NCI-H226 (cell line): Measurements from ENCODE around the gene LRRC19.

Experiments
- DNase-seq: peaks from one replicate; pipeline ENCODE4 v3.0.0-alpha.2; 2015

LRRC19 gene

DNA sequence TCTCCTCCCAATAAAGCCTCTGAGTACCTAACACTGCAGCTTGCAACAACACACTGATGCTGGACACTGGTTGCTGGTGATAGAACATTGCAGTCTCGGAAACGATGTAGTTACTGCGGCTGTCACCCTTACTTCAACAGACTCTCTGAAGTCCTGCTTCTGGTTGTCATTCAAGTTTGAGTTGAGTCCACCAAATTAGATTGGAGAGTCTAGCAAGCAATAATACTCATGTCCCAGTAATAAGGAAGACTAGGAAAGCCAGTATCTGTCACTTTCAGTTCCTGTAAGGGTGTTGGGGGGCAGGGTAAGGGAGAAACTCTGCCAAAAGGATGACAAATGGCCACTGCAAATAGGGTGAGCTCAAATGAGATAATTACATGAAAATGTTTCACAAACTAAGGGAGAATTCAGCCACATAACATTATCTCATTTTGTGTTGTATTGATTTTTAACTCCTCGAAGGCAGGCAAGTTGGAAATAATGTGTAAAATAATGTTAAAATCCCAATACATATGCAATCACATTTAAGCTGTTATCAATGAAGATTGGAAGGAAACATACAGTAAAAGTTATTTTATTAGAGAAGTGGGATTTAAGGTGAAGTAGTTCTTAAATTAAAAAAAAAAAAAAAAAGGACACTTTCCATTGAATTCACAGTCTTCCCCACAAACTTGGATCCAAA, 50.1 kb downstream of the LRRC19 start:
- DNase-seq, result no peak

GRCh38 chr9:26954050-26954508, 51.4 kb downstream of the LRRC19 start:
- DNase-seq, result no peak

DNA sequence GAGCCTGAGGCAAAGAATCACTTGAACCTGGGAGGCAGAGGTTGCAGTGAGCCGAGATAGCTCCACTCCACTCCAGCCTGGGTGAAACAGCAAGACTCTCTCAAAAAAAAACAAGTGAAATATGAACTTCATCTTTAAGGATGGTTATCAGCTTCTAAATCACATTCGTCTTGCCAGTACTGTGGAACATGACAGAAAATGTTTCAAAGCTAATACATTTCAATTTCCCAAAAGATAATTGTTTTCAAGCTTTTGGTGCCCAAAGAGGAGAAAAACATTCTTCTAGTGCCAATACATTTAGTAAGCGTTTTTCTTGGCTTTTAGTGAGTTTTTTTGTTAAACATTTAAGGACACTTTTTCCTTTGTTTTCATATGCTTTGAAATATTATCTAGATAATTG, 53.7 kb downstream of the LRRC19 start:
- DNase-seq, result no peak

DNA sequence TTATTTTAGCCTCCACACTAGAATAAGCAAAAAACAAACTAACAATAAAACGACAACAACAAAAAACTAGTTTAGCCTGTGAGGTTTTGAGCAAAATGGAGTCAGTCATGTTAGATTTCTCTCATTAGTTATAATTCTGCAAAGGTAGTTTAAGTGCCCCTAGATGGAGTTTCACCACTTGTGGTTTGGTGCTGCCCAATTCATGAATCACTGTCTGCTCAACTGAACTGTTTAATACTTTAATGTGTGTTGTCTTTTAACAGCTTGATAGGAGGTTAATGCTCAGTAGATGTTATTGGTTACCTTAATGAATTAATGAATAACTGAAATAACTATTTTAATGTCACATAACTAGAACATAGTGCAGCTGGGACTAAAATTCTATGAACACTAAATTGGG, 55.0 kb downstream of the LRRC19 start:
- DNase-seq, result no peak

- DNase-seq, result peak; percentile 12
Observed at GRCh38 chr9:26949637-26950069, 55.8 kb downstream of the LRRC19 start.

DNA sequence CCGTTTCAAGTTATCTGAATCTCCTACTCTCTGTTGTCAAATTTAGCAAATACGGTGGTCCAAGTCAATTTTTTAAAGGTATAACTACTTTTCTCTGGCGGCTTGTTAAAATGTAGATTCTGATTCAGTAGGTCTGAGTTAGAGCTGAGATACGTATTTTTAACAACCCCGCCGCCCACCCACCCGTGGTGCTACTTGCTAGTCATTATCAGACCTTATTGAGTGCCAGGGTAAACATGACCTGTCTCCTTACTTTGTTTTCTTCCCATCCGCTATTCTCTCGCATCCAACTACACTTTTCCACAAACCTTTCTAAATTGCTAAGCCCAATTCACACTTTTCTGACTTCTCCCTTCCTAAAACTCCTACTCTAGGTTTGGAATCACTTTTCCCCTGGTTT, 57.7 kb downstream of the LRRC19 start:
- no peak for DNase-seq

DNA sequence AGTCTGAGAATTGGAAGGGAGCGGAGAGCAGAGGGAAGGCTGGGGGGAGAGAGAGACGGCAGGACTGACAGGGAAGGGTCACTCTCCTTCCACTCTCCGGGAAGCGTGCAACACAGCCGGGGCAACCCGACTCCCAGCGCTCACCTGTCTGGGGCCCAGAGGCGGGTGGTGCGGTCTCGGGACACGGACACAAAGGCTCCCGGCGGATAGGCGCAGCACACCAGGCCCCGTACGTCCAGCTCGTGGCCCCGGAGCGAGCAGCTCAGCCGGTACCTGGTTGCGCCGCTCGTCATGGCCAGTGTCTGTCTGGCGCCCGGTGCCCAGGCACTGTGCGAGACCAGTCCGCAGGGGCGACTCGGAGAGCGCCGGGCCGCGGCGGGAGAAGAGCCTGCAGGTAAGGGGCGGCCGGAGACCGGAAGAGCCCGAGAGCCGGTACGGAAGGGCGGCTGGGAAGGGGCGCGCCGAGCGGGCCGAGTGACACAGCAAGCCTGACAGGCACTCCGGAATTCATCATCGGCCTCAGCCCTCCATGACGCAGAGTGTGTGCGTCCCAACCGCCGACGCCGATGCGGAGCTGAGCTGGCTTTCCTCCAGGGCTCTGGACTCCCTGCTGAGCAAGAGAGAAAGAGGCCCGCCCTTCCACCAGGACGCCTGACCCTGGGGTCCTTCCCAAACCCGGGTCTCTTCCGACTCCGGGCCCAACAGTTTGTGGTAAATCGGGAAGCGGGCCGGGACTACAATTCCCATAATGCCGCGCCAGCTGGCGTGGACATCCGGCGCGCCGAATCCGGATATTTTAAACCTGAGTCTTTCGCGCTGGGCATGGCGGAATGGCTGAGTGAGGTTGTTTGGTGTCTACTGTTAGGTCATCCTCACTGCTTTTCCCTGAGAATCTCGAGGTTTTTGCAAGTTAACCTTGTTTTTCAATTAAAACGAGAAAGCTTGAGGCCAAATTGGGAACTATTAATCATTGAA, 58.4 kb downstream of the LRRC19 start, which contains the start of gene PLAA:
TSS of gene PLAA (minus strand) at position 490 of the 975 bp plus-strand sequence. CDS start at position 293, 197 bp downstream.
- DNase-seq, result peak; percentile 79

DNA sequence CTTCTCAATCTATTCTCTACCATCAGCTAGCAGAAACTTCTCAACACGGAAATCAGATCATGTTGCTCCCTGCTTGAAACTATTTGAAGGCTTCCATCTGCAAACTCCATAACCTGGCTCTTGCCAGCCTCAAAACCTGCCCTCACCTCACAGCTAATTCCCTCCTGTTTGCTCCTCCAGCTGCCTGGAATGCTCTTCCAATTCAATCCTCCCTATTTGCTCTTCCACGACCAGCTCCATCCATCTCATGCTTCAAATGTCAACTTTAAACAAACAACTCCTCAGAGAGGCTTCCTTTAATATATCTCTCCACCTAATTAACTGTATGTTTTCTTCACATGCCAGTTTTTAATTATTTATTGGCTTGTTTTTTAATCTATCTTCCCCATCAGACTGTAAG, 59.9 kb downstream of the LRRC19 start:
- DNase-seq, result no peak
